ENCODE data around the gene LRIG1.

The LRIG1 gene

DNA sequence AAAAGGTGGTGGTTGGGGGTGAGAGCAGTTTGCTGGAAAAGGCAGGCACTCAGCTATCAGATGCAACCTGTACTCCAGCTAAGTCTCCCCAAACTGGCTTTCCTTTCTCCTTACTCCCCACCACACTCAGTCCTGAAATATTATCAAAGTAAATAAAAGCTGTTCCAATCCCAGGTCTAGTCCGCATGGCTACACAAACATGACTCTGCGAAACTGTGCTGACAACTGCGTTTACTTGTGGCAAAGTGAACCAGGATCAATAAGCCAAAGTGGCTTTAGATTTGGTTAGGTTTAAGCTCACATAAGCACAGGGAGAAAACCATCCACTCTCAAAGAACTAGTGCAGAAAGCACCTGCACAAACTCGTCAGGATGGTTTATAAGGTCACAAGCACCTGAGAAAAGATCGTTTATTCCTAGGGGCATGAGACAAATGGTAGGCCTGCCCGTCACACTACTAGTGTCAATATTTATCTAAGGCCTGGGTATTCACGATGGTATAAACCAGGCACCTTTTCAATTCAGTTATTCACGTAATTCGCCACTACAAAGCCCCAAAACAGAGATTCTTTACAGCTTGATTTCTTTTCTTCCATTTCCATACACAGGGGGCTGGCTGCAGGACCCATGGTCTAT is 25.3 kb downstream of the LRIG1 start:
- ATAC-seq (ENCODE audit: insufficient read depth, low read depth) (no peak), DNase-seq (no peak)
- no peaks in the 10 kb centered on the region for H3K9me3 ChIP-seq (ENCODE audit: insufficient read depth, low read length, severe bottlenecking)
- H3K36me3 ChIP-seq (ENCODE audit: insufficient read depth, low read length): no peaks in the 10 kb centered on the region
- no peak overlapping the region for H3K4me2 ChIP-seq (ENCODE audit: insufficient read depth, low read length)
- H3K27ac ChIP-seq (ENCODE audit: low read length): no peak overlapping the region
- H3K79me2 ChIP-seq (ENCODE audit: insufficient read depth, low read length): peaks cover 9% of the 10 kb centered on the region
- TF ChIP-seq, protein P1, sequence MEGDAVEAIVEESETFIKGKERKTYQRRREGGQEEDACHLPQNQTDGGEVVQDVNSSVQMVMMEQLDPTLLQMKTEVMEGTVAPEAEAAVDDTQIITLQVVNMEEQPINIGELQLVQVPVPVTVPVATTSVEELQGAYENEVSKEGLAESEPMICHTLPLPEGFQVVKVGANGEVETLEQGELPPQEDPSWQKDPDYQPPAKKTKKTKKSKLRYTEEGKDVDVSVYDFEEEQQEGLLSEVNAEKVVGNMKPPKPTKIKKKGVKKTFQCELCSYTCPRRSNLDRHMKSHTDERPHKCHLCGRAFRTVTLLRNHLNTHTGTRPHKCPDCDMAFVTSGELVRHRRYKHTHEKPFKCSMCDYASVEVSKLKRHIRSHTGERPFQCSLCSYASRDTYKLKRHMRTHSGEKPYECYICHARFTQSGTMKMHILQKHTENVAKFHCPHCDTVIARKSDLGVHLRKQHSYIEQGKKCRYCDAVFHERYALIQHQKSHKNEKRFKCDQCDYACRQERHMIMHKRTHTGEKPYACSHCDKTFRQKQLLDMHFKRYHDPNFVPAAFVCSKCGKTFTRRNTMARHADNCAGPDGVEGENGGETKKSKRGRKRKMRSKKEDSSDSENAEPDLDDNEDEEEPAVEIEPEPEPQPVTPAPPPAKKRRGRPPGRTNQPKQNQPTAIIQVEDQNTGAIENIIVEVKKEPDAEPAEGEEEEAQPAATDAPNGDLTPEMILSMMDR (IDR thresholded peaks at IDR 0.05; ENCODE audit: borderline replicate concordance, extremely low read depth, low read length, poor library complexity, severe bottlenecking): no peak
- no peak for TF ChIP-seq EZH2 (IDR thresholded peaks at IDR 0.05; ENCODE audit: borderline replicate concordance, low read depth, low read length, severe bottlenecking)
- H2AFZ ChIP-seq (ENCODE audit: low read depth, low read length): no peak overlapping the region
- no peaks in the 10 kb centered on the region for H4K20me1 ChIP-seq (ENCODE audit: insufficient read depth, low read length)
- no peaks in the 10 kb centered on the region for H3K27me3 ChIP-seq (ENCODE audit: insufficient read depth, low read length, poor library complexity)
- peaks cover 18% of the 10 kb centered on the region for H3K4me1 ChIP-seq (ENCODE audit: insufficient read depth, low read length)
- no peak overlapping the region for H3K9ac ChIP-seq (ENCODE audit: low read depth, low read length)
- no peak overlapping the region for H3K4me3 ChIP-seq (ENCODE audit: low read depth in 1 of 2, low read length in 2 of 2)

DNA sequence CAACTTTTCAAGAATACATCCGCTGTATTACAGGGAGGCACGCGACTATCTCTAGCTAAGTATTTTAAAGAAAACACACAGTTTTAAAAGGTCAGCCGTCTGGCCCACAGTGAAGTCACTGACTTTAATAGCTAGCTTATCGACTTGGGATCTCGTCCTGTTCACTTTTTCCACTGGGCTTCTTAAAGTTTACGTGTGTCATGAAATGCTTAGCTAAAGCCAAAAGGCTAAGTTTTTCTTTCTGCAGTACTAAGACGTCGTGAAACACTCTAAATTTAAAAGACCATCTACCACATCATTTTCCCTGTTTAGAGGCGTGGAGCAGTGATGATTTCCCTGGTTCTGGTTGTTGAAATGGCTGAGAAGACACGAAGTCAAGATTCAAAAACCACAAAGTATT is 27.1 kb downstream of the LRIG1 start:
- no peak overlapping the region for H3K9ac ChIP-seq (ENCODE audit: low read depth, low read length)
- TF ChIP-seq EZH2 (IDR thresholded peaks at IDR 0.05; ENCODE audit: borderline replicate concordance, low read depth, low read length, severe bottlenecking): no peak
- TF ChIP-seq, protein P1 (IDR thresholded peaks at IDR 0.05; ENCODE audit: borderline replicate concordance, extremely low read depth, low read length, poor library complexity, severe bottlenecking): no peak
- no peak overlapping the region for H3K4me3 ChIP-seq (ENCODE audit: low read depth in 1 of 2, low read length in 2 of 2)
- no peaks in the 10 kb centered on the region for H3K27me3 ChIP-seq (ENCODE audit: insufficient read depth, low read length, poor library complexity)
- no peak for ATAC-seq (ENCODE audit: insufficient read depth, low read depth)
- H2AFZ ChIP-seq (ENCODE audit: low read depth, low read length): no peak overlapping the region
- no peak overlapping the region for H3K4me2 ChIP-seq (ENCODE audit: insufficient read depth, low read length)
- no peaks in the 10 kb centered on the region for H3K36me3 ChIP-seq (ENCODE audit: insufficient read depth, low read length)
- H3K79me2 ChIP-seq (ENCODE audit: insufficient read depth, low read length): peaks cover 3% of the 10 kb centered on the region
- peaks cover 16% of the 10 kb centered on the region for H3K4me1 ChIP-seq (ENCODE audit: insufficient read depth, low read length)
- no peaks in the 10 kb centered on the region for H3K9me3 ChIP-seq (ENCODE audit: insufficient read depth, low read length, severe bottlenecking)
- DNase-seq: no peak
- H3K27ac ChIP-seq (ENCODE audit: low read length): no peak overlapping the region
- H4K20me1 ChIP-seq (ENCODE audit: insufficient read depth, low read length): no peaks in the 10 kb centered on the region

DNA sequence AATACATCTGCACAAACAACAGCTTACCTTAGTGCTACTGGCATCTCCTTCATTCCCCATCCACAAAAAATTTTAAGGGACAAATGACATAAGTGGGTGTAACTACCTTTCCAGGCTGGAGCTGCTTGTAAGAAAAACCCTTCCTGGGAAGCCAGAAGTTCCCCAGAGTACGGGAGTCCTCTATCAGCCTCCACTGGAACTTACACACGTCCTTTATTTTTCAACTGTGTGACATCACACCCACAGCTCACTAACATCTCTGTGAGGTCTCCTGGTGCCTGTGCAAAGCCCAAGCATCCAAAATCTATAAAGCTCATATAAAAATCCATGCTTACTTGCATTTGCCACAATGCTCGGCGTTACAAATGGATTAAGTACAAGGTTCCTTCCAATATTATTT is 27.6 kb downstream of the LRIG1 start:
- H3K4me2 ChIP-seq (ENCODE audit: insufficient read depth, low read length): no peak overlapping the region
- H3K4me3 ChIP-seq (ENCODE audit: low read depth in 1 of 2, low read length in 2 of 2): no peak overlapping the region
- H3K27ac ChIP-seq (ENCODE audit: low read length): no peak overlapping the region
- TF ChIP-seq EZH2 (IDR thresholded peaks at IDR 0.05; ENCODE audit: borderline replicate concordance, low read depth, low read length, severe bottlenecking): no peak
- TF ChIP-seq, protein P1 (IDR thresholded peaks at IDR 0.05; ENCODE audit: borderline replicate concordance, extremely low read depth, low read length, poor library complexity, severe bottlenecking): no peak
- H3K36me3 ChIP-seq (ENCODE audit: insufficient read depth, low read length): no peaks in the 10 kb centered on the region
- ATAC-seq (ENCODE audit: insufficient read depth, low read depth) (0 out of 3 replicates have a peak, but pooled peaks have one; percentile 19), DNase-seq (no peak)
- H3K9ac ChIP-seq (ENCODE audit: low read depth, low read length): no peak overlapping the region
- no peaks in the 10 kb centered on the region for H3K79me2 ChIP-seq (ENCODE audit: insufficient read depth, low read length)
- H2AFZ ChIP-seq (ENCODE audit: low read depth, low read length): no peak overlapping the region
- H3K27me3 ChIP-seq (ENCODE audit: insufficient read depth, low read length, poor library complexity): no peaks in the 10 kb centered on the region
- peaks cover 16% of the 10 kb centered on the region for H3K4me1 ChIP-seq (ENCODE audit: insufficient read depth, low read length)
- no peaks in the 10 kb centered on the region for H4K20me1 ChIP-seq (ENCODE audit: insufficient read depth, low read length)
- H3K9me3 ChIP-seq (ENCODE audit: insufficient read depth, low read length, severe bottlenecking): no peaks in the 10 kb centered on the region
